Bronchial epithelial cell (primary cell): ENCODE results near the gene TMEFF2. TPM values are rescaled to one million over a fixed set of nuclear protein-coding genes. Genes with fewer than 3 reads are reported as not detected.
A peak's percentile ranks its signal among the peaks of the same experiment; 100 is the strongest.

Experiments
- DNase-seq: peaks from one replicate; pipeline ENCODE4 v3.0.0-alpha.2; 2010; ENCODE audit warnings: low read depth
- FAIRE-seq: peaks from 2 replicates; lab custom pipeline; 2011; peaks lifted over from hg19 to GRCh38; lab: Jason Lieb, UNC
- H3K27me3 ChIP-seq: 2 replicates; pipeline ENCODE4 v1.5.1; 2011; ENCODE audit warnings: low read length; ENCODE audit not compliant: control insufficient read depth, insufficient read depth
- H3K36me3 ChIP-seq: 2 replicates; pipeline ENCODE4 v1.5.1; 2011; ENCODE audit warnings: low read length; ENCODE audit not compliant: control insufficient read depth, insufficient read depth
- H3K4me3 ChIP-seq: 2 replicates; pipeline ENCODE4 v1.5.1; 2011; ENCODE audit warnings: mild to moderate bottlenecking, low read depth, low read length, control low read depth
- total RNA-seq: library from RNA; depleted of rRNA; stranded (reverse); fragments of >200 nt; gene quantifications from 2 replicates; pipeline ENCODE4 v1.2.1, GENCODE V29; 2014
- TF ChIP-seq, protein P1 (sequence below): IDR thresholded peaks from 2 replicates; pipeline ENCODE4 v1.5.1; 2011; ENCODE audit warnings: mild to moderate bottlenecking, moderate library complexity, low read length, control low read depth, inconsistent platforms; ENCODE audit not compliant: insufficient read depth, severe bottlenecking

Gene TMEFF2
- total RNA-seq, 1 donor from 2014 or later: not detected

DNA sequence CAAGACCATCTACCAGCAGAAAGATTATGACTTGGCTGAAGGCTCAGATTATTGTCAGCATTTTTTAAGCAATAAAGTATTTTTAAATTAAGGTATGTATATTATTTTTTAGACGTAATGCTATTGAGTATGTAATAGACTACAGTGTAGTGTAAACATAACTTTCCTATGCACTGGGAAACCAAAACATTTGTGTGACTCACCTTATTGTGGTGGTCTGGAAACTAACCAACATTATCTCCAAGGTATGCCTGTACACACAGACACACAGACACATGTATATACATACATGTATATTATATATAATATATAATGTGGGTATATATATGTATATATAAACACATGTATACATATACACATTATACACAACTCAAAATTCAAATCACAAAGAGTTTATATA is 9.1 kb upstream of the TMEFF2 start:
- Histone ChIP-seq H3K36me3 (no peaks in the 10 kb centered on the region), H3K4me3 (no peak overlapping the region), H3K27me3 (no peaks in the 10 kb centered on the region)
- TF ChIP-seq, protein P1, sequence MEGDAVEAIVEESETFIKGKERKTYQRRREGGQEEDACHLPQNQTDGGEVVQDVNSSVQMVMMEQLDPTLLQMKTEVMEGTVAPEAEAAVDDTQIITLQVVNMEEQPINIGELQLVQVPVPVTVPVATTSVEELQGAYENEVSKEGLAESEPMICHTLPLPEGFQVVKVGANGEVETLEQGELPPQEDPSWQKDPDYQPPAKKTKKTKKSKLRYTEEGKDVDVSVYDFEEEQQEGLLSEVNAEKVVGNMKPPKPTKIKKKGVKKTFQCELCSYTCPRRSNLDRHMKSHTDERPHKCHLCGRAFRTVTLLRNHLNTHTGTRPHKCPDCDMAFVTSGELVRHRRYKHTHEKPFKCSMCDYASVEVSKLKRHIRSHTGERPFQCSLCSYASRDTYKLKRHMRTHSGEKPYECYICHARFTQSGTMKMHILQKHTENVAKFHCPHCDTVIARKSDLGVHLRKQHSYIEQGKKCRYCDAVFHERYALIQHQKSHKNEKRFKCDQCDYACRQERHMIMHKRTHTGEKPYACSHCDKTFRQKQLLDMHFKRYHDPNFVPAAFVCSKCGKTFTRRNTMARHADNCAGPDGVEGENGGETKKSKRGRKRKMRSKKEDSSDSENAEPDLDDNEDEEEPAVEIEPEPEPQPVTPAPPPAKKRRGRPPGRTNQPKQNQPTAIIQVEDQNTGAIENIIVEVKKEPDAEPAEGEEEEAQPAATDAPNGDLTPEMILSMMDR: no peak
- FAIRE-seq: no peak
- no peak for DNase-seq

DNA sequence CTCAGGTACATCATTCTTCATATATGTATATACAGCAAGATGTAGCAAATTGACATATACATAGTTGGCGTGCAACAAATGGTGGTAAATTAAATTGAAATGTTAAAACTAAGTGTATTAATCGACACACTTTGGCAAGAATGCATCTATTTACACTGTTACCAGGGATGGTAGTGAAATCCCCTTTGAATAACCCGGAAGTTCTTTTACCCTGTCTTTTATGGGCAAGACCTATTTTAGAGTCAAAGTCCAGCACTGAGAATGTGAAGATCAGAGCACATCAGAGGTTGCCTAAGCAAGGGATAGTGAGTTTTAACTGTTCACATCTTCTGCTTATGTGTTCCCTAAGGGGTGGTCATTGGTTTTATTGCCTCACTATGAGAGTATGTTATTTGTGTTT is 7.6 kb upstream of the TMEFF2 start:
- Histone ChIP-seq H3K4me3 (no peak overlapping the region), H3K27me3 (peaks cover 2% of the 10 kb centered on the region), H3K36me3 (no peaks in the 10 kb centered on the region)
- TF ChIP-seq, protein P1: no peak
- FAIRE-seq: no peak
- no peak for DNase-seq

DNA sequence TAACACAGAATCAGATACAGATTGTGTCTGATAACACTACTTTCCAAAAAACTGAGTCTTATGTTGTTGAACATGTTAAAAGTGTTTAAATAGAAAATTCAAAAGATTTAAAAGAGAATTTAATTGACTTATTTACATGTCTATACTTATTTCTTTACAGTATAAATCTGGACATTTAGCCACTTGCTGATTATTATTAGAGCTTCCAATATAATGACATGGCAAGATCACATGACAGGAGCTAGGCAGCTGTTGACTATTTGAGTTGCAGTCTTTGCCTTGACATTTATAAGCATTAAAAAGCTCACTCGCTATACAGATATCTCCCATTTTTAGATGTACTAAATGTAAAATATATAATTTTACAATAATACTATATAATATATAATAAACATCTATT is 6.4 kb upstream of the TMEFF2 start:
- DNase-seq (no peak), FAIRE-seq (no peak)
- H3K4me3 ChIP-seq: no peak overlapping the region
- peaks cover 10% of the 10 kb centered on the region for H3K27me3 ChIP-seq
- no peaks in the 10 kb centered on the region for H3K36me3 ChIP-seq
- TF ChIP-seq, protein P1: no peak

DNA sequence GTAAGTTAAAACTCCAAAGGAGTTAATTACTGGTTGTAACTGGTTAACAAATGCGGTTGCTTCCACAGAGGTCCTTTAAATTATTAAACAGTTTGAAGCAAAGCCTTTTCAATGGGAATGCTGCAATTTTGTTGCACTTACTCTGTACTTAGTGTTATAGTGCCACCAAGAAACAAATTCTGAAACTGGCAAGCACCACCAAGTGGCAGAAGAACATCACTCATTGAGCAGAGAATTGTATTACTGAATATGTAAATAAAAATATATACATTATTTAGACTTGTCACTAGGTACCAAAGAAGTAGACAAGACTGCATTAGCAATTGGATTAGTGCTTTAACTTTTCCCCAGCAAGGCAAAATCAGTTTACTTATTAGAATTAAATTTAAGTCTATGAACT is 2.6 kb upstream of the TMEFF2 start:
- TF ChIP-seq, protein P1: no peak
- no peak overlapping the region for H3K4me3 ChIP-seq
- H3K27me3 ChIP-seq: peaks cover 38% of the 10 kb centered on the region
- DNase-seq (peak; percentile 19), FAIRE-seq (no peak)
- no peaks in the 10 kb centered on the region for H3K36me3 ChIP-seq

DNA sequence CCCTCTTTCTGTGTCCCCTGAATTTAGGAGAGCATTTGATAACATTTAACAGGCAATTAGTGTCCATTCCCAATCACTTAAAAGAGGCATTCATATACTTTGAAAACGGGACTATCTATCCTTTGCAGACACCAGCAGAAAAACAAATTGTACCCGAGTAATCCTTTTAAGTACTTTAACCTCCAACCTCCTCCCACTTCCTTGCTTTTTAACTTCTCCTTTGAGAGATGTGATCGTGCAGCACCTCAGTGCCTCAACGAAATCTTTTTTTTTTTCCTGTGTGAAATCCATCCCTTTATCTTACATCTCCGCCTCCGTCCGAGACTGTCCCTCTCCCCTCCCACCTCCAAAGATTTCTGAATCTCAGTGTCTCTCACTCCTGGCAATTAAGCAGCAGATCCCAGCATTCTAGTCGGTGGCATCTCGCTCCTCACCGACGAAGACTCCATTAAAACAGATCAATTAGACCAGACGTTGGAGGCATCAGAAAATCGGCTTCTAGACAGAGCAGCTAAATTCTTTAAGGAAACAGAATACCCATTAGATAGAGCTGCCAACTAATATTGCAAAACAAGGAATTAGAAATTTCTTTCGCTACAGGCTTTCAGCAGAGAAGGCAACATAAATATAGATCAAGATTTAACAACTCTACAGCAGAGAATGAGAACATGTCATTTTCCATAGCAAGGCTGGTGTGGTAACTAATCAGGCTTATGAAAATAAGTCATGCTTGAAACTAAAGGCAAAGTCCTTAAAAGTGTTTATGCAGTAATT is 1.9 kb upstream of the TMEFF2 start:
- H3K27me3 ChIP-seq: peaks cover 39% of the 10 kb centered on the region

More for the DNA sequence above, 1.9 kb upstream of the TMEFF2 start:
- FAIRE-seq (no peak), DNase-seq (peak; percentile 10)
- TF ChIP-seq, protein P1: no peak
- H3K36me3 ChIP-seq: no peaks in the 10 kb centered on the region
- H3K4me3 ChIP-seq: no peak overlapping the region
